Nephron progenitor cell (in vitro differentiated cells): ENCODE data around the gene CAMKV.

Source experiments
- DNase-seq: peaks from one replicate; pipeline ENCODE4 v3.0.0; 2021
- H3K27ac Mint-ChIP-seq: 2 replicates; pipeline ENCODE4 v1.8.0; 2021; ENCODE audit warnings: mild to moderate bottlenecking, moderate library complexity, mixed read lengths
- H3K27me3 Mint-ChIP-seq: 2 replicates; pipeline ENCODE4 v1.8.0; 2021; ENCODE audit warnings: mild to moderate bottlenecking, low read depth, mixed read lengths; ENCODE audit not compliant: poor library complexity
- H3K36me3 Mint-ChIP-seq: 2 replicates; pipeline ENCODE4 v1.8.0; 2021; ENCODE audit warnings: low read depth, mixed read lengths
- H3K4me1 Mint-ChIP-seq: 2 replicates; pipeline ENCODE4 v1.8.0; 2021; ENCODE audit warnings: mixed read lengths
- H3K4me3 Mint-ChIP-seq: 2 replicates; pipeline ENCODE4 v1.8.0; 2021; ENCODE audit warnings: mild to moderate bottlenecking, moderate library complexity, mixed read lengths
- H3K9me3 Mint-ChIP-seq: 2 replicates; pipeline ENCODE4 v1.8.0; 2021; ENCODE audit warnings: mild to moderate bottlenecking, moderate library complexity, mixed read lengths
- CTCF ChIP-seq: fragments of 200-600 bp; sonication (generic); IDR thresholded peaks from 2 replicates; pipeline ENCODE4 v1.5.0; 2021; ENCODE audit warnings: antibody characterized with exemption

CAMKV gene

GRCh38 chr3:49898991-49899390 is 29.3 kb upstream of the CAMKV start:
- Mint-ChIP-seq H3K27ac (no peak overlapping the region), H3K4me3 (no peak overlapping the region), H3K9me3 (no peaks in the 10 kb centered on the region), H3K36me3 (no peaks in the 10 kb centered on the region), H3K27me3 (peaks cover 12% of the 10 kb centered on the region), H3K4me1 (peaks cover 2% of the 10 kb centered on the region)
- no peak for TF ChIP-seq CTCF
- DNase-seq, result no peak

- no peaks in the 10 kb centered on the region for H3K36me3 Mint-ChIP-seq
- TF ChIP-seq CTCF, result no peak
- no peaks in the 10 kb centered on the region for H3K4me1 Mint-ChIP-seq
These were observed 26.6 kb upstream of the CAMKV start for GRCh38 chr3:49896345-49896744.

GRCh38 chr3:49895791-49896190 is 26.1 kb upstream of the CAMKV start:
- peaks cover 9% of the 10 kb centered on the region for H3K27me3 Mint-ChIP-seq
- no peak for TF ChIP-seq CTCF
- H3K27ac Mint-ChIP-seq, result no peak overlapping the region
- no peaks in the 10 kb centered on the region for H3K9me3 Mint-ChIP-seq
- H3K36me3 Mint-ChIP-seq, result no peaks in the 10 kb centered on the region
- H3K4me3 Mint-ChIP-seq, result no peak overlapping the region
- peaks cover 3% of the 10 kb centered on the region for H3K4me1 Mint-ChIP-seq
- DNase-seq, result no peak

More at GRCh38 chr3:49896345-49896744, 26.6 kb upstream of the CAMKV start:
- no peaks in the 10 kb centered on the region for H3K9me3 Mint-ChIP-seq
- no peak for DNase-seq
- H3K27ac Mint-ChIP-seq, result no peak overlapping the region
- H3K4me3 Mint-ChIP-seq, result no peak overlapping the region
- peaks cover 9% of the 10 kb centered on the region for H3K27me3 Mint-ChIP-seq

- Mint-ChIP-seq H3K36me3 (no peaks in the 10 kb centered on the region), H3K9me3 (no peaks in the 10 kb centered on the region), H3K4me1 (peaks cover 31% of the 10 kb centered on the region), H3K27ac (peak overlapping the region; percentile 81), H3K27me3 (peaks cover 11% of the 10 kb centered on the region), H3K4me3 (no peak overlapping the region)
- DNase-seq, result no peak
- TF ChIP-seq CTCF, result no peak
These were observed 19.6 kb upstream of the CAMKV start for GRCh38 chr3:49889296-49889695.

GRCh38 chr3:49886922-49887265 is 17.2 kb upstream of the CAMKV start:
- Mint-ChIP-seq H3K27me3 (peaks cover 10% of the 10 kb centered on the region), H3K36me3 (no peaks in the 10 kb centered on the region), H3K9me3 (no peaks in the 10 kb centered on the region), H3K4me1 (peaks cover 42% of the 10 kb centered on the region), H3K27ac (peak overlapping the region; percentile 57), H3K4me3 (no peak overlapping the region)
- DNase-seq, result no peak
- TF ChIP-seq CTCF, result no peak

GRCh38 chr3:49883998-49884397 is 14.3 kb upstream of the CAMKV start:
- Mint-ChIP-seq H3K27me3 (peaks cover 12% of the 10 kb centered on the region), H3K4me3 (no peak overlapping the region), H3K4me1 (peaks cover 49% of the 10 kb centered on the region), H3K27ac (no peak overlapping the region), H3K36me3 (no peaks in the 10 kb centered on the region), H3K9me3 (no peaks in the 10 kb centered on the region)
- TF ChIP-seq CTCF, result no peak
- DNase-seq, result no peak
